AG09319 (cell line): Measurements from ENCODE around the gene MIA2.
"Not testable (repeated sequence)": the region's sequence is repeated elsewhere in the genome, so short reads cannot be mapped to it uniquely, and the experiment has no call there.

Source experiments
- DNase-seq: peaks from one replicate; pipeline ENCODE4 v3.0.0-alpha.2; 2010; ENCODE audit warnings: low read depth; ENCODE audit errors: extremely low read depth
- TF ChIP-seq, protein P1 (sequence below): IDR thresholded peaks from 2 replicates; pipeline ENCODE4 v1.5.1; 2011; ENCODE audit warnings: low read depth, mild to moderate bottlenecking, inconsistent platforms, low read length, moderate library complexity

MIA2 gene

GRCh38 chr14:39240769-39241168, 7.1 kb downstream of the MIA2 start:
- TF ChIP-seq, protein P1, sequence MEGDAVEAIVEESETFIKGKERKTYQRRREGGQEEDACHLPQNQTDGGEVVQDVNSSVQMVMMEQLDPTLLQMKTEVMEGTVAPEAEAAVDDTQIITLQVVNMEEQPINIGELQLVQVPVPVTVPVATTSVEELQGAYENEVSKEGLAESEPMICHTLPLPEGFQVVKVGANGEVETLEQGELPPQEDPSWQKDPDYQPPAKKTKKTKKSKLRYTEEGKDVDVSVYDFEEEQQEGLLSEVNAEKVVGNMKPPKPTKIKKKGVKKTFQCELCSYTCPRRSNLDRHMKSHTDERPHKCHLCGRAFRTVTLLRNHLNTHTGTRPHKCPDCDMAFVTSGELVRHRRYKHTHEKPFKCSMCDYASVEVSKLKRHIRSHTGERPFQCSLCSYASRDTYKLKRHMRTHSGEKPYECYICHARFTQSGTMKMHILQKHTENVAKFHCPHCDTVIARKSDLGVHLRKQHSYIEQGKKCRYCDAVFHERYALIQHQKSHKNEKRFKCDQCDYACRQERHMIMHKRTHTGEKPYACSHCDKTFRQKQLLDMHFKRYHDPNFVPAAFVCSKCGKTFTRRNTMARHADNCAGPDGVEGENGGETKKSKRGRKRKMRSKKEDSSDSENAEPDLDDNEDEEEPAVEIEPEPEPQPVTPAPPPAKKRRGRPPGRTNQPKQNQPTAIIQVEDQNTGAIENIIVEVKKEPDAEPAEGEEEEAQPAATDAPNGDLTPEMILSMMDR: no peak
- DNase-seq: no peak

GRCh38 chr14:39241637-39242036, 7.9 kb downstream of the MIA2 start:
- TF ChIP-seq, protein P1: no peak

DNA sequence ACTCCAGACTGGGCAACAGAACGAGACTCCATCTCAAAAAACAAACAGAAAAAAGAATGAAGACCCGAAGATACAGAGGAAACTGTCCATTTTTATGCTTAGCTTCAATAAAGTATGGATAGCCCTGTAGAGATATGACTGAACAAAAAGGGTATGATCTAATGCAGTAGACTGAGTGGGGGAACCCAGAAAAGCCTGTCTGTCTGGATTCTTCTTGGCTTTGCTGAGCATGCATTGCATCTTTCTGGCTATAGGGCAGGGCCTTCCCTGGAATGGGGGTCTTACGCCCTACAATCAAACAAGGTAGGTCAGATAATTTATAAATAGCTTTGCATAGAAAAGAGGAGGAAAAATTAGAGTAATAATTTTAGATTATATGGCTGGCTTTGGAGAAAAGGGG, 10.1 kb downstream of the MIA2 start:
- TF ChIP-seq, protein P1: no peak
- no peak for DNase-seq

More at GRCh38 chr14:39241637-39242036, 7.9 kb downstream of the MIA2 start:
- no peak for DNase-seq

DNA sequence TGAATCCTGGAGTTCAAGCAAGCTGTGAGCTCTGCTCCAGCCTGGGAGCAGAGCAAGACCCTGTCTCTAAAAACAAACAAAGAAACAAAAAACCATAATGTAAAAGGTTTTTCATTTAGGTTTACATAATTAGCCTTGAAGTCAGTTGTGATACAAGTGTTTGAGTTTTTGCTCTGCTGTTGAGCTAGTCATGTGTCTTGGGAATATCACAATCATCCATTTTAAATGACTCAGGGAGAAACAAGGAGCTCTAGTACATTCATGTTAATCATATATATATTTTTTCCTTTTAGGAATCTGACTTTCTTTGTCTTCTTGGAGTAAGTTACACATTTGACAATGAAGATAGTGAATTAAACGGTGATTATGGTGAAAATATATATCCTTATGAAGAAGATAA, 12.9 kb downstream of the MIA2 start:
- TF ChIP-seq, protein P1: no peak
- no peak for DNase-seq

DNA sequence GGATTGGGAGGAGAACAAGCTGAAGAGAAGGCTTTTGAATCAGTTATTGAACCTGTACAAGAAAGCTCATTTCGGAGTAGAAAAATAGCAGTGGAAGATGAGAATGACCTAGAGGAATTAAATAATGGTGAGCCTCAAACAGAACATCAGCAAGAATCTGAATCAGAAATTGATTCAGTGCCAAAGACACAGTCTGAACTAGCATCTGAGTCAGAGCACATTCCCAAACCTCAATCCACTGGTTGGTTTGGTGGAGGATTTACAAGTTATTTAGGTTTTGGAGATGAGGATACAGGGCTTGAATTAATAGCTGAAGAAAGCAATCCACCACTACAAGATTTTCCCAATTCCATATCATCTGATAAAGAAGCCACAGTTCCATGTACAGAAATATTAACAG, 13.5 kb downstream of the MIA2 start:
- TF ChIP-seq, protein P1: no peak
- DNase-seq: no peak

GRCh38 chr14:39251547-39251946, 17.8 kb downstream of the MIA2 start:
- DNase-seq: no peak
- TF ChIP-seq, protein P1: no peak

DNA sequence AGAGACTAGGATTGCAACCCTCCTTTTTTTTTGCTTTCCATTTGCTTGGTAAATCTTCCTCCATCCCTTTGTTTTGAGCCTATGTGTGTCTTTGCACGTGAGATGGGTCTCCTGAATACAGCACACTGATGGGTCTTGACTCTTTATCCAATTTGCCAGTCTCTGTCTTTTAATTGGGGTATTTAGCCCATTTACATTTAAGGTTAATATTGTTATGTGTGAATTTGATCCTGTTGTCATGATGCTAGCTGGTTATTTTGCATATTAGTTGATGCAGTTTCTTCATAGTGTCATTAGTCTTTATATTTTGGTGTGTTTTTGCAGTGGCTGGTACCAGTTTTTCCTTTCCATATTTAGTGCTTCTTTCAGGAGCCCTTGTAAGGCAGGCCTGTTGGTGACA, 23.7 kb downstream of the MIA2 start:
- not testable (repeated sequence) for DNase-seq

GRCh38 chr14:39258782-39259545, 25.2 kb downstream of the MIA2 start:
- TF ChIP-seq, protein P1: no peak
- DNase-seq: no peak

- DNase-seq: not testable (repeated sequence)
Observed at GRCh38 chr14:39260161-39260560, 26.4 kb downstream of the MIA2 start.

- not testable (repeated sequence) for DNase-seq
Observed at GRCh38 chr14:39262214-39262613, 28.5 kb downstream of the MIA2 start.
